Progenitor cell of endocrine pancreas (in vitro differentiated cells): ENCODE results near the gene AKR1B15. TPM values are rescaled to one million over a fixed set of nuclear protein-coding genes. Genes with fewer than 3 reads are reported as not detected.

Source experiments
- DNase-seq: peaks from one replicate; pipeline ENCODE4 v3.0.0; 2021; ENCODE audit warnings: low spot score; ENCODE audit not compliant: unreplicated experiment
- H3K27ac Mint-ChIP-seq: 2 replicates; pipeline ENCODE4 v1.8.0; 2021; ENCODE audit warnings: mild to moderate bottlenecking, moderate library complexity, mixed read lengths
- H3K27me3 Mint-ChIP-seq: 2 replicates; pipeline ENCODE4 v1.8.0; 2021; ENCODE audit warnings: mixed read lengths
- H3K36me3 Mint-ChIP-seq: 2 replicates; pipeline ENCODE4 v1.8.0; 2022; ENCODE audit warnings: mixed read lengths; ENCODE audit not compliant: insufficient read depth
- H3K4me1 Mint-ChIP-seq: 2 replicates; pipeline ENCODE4 v1.8.0; 2021; ENCODE audit warnings: low read depth, mixed read lengths
- H3K4me3 Mint-ChIP-seq: 2 replicates; pipeline ENCODE4 v1.8.0; 2021; ENCODE audit warnings: low read depth, mild to moderate bottlenecking, moderate library complexity, mixed read lengths
- H3K9me3 Mint-ChIP-seq: 2 replicates; pipeline ENCODE4 v1.8.0; 2021; ENCODE audit warnings: low read depth, mixed read lengths
- total RNA-seq: library from RNA; stranded (reverse); gene quantifications from 2 replicates; pipeline ENCODE4 v1.2.1, GENCODE V29; 2021
- TF ChIP-seq, protein P1 (sequence below): fragments of 200-600 bp; sonication (generic); IDR thresholded peaks from one replicate; pipeline ENCODE4 v1.5.0; 2021; ENCODE audit warnings: antibody characterized with exemption, mild to moderate bottlenecking; ENCODE audit not compliant: unreplicated experiment

The AKR1B15 gene
- total RNA-seq, 1 donor from 2014 or later, result not detected

DNA sequence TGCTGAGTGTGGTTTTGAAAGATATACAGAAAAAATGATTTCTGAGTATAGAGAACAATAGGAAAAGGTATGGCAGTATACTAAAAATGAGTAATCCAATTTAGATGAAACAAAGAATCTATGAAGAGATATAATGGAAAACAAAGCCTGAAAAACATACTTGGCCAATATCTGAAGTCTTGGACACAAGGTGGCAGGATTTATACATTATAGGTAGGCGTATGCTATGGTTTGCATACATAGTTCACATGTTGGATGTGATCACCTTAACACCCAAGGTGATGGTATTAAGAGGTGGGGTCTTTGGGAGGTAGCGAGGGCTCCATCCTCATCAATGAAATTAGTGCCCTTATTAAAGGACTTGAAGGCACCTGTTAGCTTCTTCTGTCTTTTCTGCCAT is 63.3 kb downstream of the AKR1B15 start:
- TF ChIP-seq, protein P1, sequence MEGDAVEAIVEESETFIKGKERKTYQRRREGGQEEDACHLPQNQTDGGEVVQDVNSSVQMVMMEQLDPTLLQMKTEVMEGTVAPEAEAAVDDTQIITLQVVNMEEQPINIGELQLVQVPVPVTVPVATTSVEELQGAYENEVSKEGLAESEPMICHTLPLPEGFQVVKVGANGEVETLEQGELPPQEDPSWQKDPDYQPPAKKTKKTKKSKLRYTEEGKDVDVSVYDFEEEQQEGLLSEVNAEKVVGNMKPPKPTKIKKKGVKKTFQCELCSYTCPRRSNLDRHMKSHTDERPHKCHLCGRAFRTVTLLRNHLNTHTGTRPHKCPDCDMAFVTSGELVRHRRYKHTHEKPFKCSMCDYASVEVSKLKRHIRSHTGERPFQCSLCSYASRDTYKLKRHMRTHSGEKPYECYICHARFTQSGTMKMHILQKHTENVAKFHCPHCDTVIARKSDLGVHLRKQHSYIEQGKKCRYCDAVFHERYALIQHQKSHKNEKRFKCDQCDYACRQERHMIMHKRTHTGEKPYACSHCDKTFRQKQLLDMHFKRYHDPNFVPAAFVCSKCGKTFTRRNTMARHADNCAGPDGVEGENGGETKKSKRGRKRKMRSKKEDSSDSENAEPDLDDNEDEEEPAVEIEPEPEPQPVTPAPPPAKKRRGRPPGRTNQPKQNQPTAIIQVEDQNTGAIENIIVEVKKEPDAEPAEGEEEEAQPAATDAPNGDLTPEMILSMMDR, result no peak
- H3K9me3 Mint-ChIP-seq, result no peaks in the 10 kb centered on the region

DNA sequence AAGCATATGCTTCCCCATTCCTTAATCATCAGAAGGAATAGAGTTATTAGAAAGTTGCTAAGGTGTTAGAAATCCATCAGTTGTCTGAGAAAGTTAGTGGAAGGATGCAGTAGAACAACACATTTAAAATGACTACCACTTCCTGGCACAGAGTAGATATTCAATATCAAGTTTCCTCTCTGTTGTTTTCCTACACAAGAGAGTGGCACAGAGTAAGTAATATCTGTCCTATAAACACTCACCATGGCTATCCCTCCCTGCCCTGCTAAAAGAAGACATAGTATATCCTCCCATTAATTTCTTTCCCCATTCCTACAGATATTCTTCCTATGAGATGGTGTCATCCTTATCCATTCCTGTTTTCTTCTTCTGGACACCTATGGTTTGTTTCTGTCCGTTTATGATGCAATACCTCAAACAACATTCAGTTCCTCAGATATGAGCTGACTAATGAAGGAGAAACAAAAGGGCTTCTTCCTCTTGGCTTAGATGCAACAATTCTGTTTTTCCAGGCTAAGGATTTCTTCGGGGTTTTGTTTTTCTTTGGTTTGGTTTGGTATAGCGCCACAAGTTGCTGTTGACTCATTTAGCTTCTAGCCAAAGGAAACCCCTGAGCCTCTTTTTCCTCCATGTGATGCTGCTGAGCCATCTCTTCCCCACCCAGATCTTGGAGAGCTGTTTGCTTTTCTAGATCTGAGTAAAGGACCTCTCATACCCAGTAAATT is 64.9 kb downstream of the AKR1B15 start:
- no peak for DNase-seq
- peaks cover 22% of the 10 kb centered on the region for H3K27me3 Mint-ChIP-seq
- no peaks in the 10 kb centered on the region for H3K4me1 Mint-ChIP-seq
- no peak overlapping the region for H3K27ac Mint-ChIP-seq
- no peaks in the 10 kb centered on the region for H3K36me3 Mint-ChIP-seq
- no peaks in the 10 kb centered on the region for H3K9me3 Mint-ChIP-seq
- H3K4me3 Mint-ChIP-seq, result no peak overlapping the region
- TF ChIP-seq, protein P1, result no peak

More for the DNA sequence above, 63.3 kb downstream of the AKR1B15 start:
- no peak overlapping the region for H3K27ac Mint-ChIP-seq
- H3K27me3 Mint-ChIP-seq, result peaks cover 27% of the 10 kb centered on the region
- no peak for DNase-seq
- H3K36me3 Mint-ChIP-seq, result no peaks in the 10 kb centered on the region
- no peak overlapping the region for H3K4me3 Mint-ChIP-seq
- no peaks in the 10 kb centered on the region for H3K4me1 Mint-ChIP-seq

DNA sequence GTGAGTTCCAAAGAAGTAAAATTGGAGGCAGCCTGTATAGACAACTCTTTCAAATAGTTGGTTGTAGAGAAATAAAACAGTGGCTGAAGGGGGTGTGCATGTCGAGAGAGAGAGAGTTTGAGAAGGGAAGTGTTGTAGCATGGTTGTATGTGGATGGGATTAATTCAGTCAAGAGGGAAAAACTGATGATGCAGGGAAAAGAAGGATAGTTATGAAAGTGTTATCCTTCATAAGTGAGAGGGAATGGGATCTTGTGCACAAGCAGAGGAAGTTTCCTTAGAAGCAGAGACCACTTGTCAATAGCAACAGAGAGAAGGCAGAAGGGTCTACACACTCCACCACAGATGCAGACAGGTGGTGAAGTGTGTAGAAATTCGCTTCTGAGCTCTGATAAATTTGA is 67.7 kb downstream of the AKR1B15 start:
- TF ChIP-seq, protein P1, result no peak
- H3K36me3 Mint-ChIP-seq, result no peaks in the 10 kb centered on the region
- H3K27ac Mint-ChIP-seq, result no peak overlapping the region
- DNase-seq, result no peak
- no peaks in the 10 kb centered on the region for H3K4me1 Mint-ChIP-seq
- H3K27me3 Mint-ChIP-seq, result peaks cover 19% of the 10 kb centered on the region
- no peak overlapping the region for H3K4me3 Mint-ChIP-seq
- no peaks in the 10 kb centered on the region for H3K9me3 Mint-ChIP-seq

DNA sequence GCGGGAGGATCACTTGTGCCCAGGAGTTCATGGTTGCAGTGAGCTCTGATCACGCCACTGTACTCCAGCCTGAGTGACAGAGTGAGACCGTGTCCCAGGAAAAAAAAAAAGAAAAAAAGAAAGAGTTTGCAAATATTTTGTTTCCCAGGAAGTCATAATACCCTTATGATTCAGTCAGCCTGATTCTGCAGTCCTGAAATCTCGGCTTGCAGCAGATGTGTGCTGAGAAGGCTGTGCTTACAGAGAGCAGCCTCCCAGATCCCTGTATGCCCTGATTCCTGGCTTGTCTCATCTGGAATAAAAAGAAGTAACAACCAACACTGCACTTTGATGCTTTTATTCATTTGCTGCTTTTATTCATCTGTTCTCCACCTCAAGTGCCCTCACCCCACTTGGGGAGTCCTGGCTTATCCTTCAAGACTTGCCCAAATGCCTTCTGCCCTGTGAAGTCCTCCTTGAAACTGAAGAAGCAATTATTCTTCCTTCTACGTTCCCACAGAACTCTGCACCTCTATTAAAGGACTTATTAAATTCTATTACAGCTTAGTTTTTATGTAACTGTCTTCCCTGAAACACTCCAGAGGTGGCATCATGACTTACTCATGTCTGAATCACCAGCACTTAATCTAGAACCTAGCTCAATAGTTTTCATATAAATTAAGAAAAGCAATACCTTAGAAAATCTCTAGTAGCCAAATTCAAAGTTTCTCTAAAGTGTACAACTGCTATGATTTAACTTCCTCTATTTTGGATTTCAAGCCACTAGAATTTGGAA is 70.0 kb downstream of the AKR1B15 start:
- H3K9me3 Mint-ChIP-seq, result no peaks in the 10 kb centered on the region
- H3K27ac Mint-ChIP-seq, result no peak overlapping the region
- H3K4me3 Mint-ChIP-seq, result no peak overlapping the region

More for the DNA sequence above, 70.0 kb downstream of the AKR1B15 start:
- Mint-ChIP-seq H3K4me1 (no peaks in the 10 kb centered on the region), H3K36me3 (no peaks in the 10 kb centered on the region), H3K27me3 (peaks cover 18% of the 10 kb centered on the region)
- TF ChIP-seq, protein P1, result no peak
- DNase-seq, result no peak
